Smooth muscle cell (in vitro differentiated cells): ENCODE measurements around the gene TTLL8. TPM values are rescaled to one million over a fixed set of nuclear protein-coding genes. Genes with fewer than 3 reads are reported as not detected.

Source experiments
- DNase-seq: peaks from one replicate; lab custom pipeline; 2025; ENCODE audit not compliant: unreplicated experiment; lab: John Stamatoyannopoulos, UW
- H2AFZ ChIP-seq: fragments of 200-600 bp; sonication (generic); 2 replicates; pipeline ENCODE4 v1.6.0; 2016; ENCODE audit warnings: antibody characterized with exemption, low read depth, mild to moderate bottlenecking
- H3F3A ChIP-seq: fragments of 200-600 bp; sonication (generic); 2 replicates; pipeline ENCODE4 v1.6.0; 2017; ENCODE audit warnings: antibody characterized with exemption, low read depth
- H3K27ac ChIP-seq: fragments of 200-600 bp; sonication (generic); 2 replicates; pipeline ENCODE4 v1.5.1; 2016; ENCODE audit warnings: low read depth, mild to moderate bottlenecking
- H3K27me3 ChIP-seq: fragments of 200-600 bp; sonication (generic); 2 replicates; pipeline ENCODE4 v1.6.1; 2016; ENCODE audit warnings: low read depth, mild to moderate bottlenecking
- H3K36me3 ChIP-seq: fragments of 200-600 bp; sonication (generic); 2 replicates; pipeline ENCODE4 v1.5.1; 2016; ENCODE audit warnings: low read depth
- H3K4me1 ChIP-seq: fragments of 200-600 bp; sonication (generic); 2 replicates; pipeline ENCODE4 v1.5.1; 2016; ENCODE audit warnings: low read depth
- H3K4me2 ChIP-seq: fragments of 200-600 bp; sonication (generic); 2 replicates; pipeline ENCODE4 v1.6.0; 2016; ENCODE audit warnings: mild to moderate bottlenecking
- H3K4me3 ChIP-seq: fragments of 200-600 bp; sonication (generic); 2 replicates; pipeline ENCODE4 v1.5.1; 2016; ENCODE audit warnings: mild to moderate bottlenecking
- H3K79me2 ChIP-seq: fragments of 200-600 bp; sonication (generic); 2 replicates; pipeline ENCODE4 v1.6.0; 2016; ENCODE audit warnings: low read depth, mild to moderate bottlenecking
- H3K9ac ChIP-seq: fragments of 200-600 bp; sonication (generic); 2 replicates; pipeline ENCODE4 v1.6.0; 2016; ENCODE audit warnings: low read depth
- H3K9me3 ChIP-seq: fragments of 200-600 bp; sonication (generic); replicated peaks from 2 replicates; pipeline ENCODE4 v1.5.1; 2016; ENCODE audit warnings: low read depth
- H4K20me1 ChIP-seq: fragments of 200-600 bp; sonication (generic); 2 replicates; pipeline ENCODE4 v1.6.0; 2016; ENCODE audit warnings: low read depth
- CTCF ChIP-seq: fragments of 200-600 bp; sonication (generic); IDR thresholded peaks from 2 replicates; pipeline ENCODE4 v1.5.1; 2017; ENCODE audit warnings: borderline replicate concordance, mild to moderate bottlenecking, antibody characterized with exemption; ENCODE audit not compliant: insufficient read depth, poor library complexity, severe bottlenecking
- WGBS: methylation state at CpG from one replicate; pipeline ENCODE4 v1.1.7; 2016; ENCODE audit warnings: low lambda C conversion rate; 5-methylcytosine and 5-hydroxymethylcytosine counted together
- polyA plus RNA-seq: library from polyadenylated mRNA; unstranded; fragments of >200 nt; fragmentation: Nextera tagmentation; extraction: Ambion mirVana; gene quantifications from 2 replicates; pipeline ENCODE4 v1.2.1, GENCODE V29; 2016
- total RNA-seq: library from RNA; depleted of rRNA; stranded (reverse); fragments of >200 nt; gene quantifications from 2 replicates; pipeline ENCODE4 v1.2.3, GENCODE V29; 2014

The TTLL8 gene
- total and polyA plus RNA-seq, 2 experiments from 2014 or later: 0.10 TPM; not detected in 1

GRCh38 chr22:50002791-50003190, 55.3 kb downstream of the TTLL8 start:
- DNase-seq: no peak
- Histone ChIP-seq H2AFZ (no peak overlapping the region), H3F3A (no peaks in the 10 kb centered on the region), H3K79me2 (no peaks in the 10 kb centered on the region), H3K27me3 (peaks cover 7% of the 10 kb centered on the region), H3K36me3 (no peaks in the 10 kb centered on the region), H3K4me1 (peaks cover 3% of the 10 kb centered on the region), H3K4me2 (no peak overlapping the region), H3K27ac (no peak overlapping the region), H3K9ac (no peak overlapping the region), H3K9me3 (no peaks in the 10 kb centered on the region), H4K20me1 (no peaks in the 10 kb centered on the region), H3K4me3 (no peak overlapping the region)
- TF ChIP-seq CTCF: no peak
- 38% methylated on average over 7 of the region's 7 CpGs for WGBS

- Histone ChIP-seq H3K79me2 (no peaks in the 10 kb centered on the region), H3K27me3 (peaks cover 7% of the 10 kb centered on the region), H3K27ac (no peak overlapping the region), H3K4me3 (no peak overlapping the region), H3K4me2 (no peak overlapping the region), H4K20me1 (no peaks in the 10 kb centered on the region), H3F3A (no peaks in the 10 kb centered on the region), H2AFZ (no peak overlapping the region), H3K4me1 (peaks cover 3% of the 10 kb centered on the region), H3K9ac (no peak overlapping the region), H3K9me3 (no peaks in the 10 kb centered on the region), H3K36me3 (no peaks in the 10 kb centered on the region)
- DNase-seq: no peak
- 86% methylated on average over 16 of the region's 16 CpGs for WGBS
- TF ChIP-seq CTCF: no peak
Observed at GRCh38 chr22:50001388-50002231, 56.5 kb downstream of the TTLL8 start.

GRCh38 chr22:50000587-50001387, 57.3 kb downstream of the TTLL8 start:
- WGBS: 92% methylated on average over 30 of the region's 32 CpGs

More at GRCh38 chr22:50000587-50001387, 57.3 kb downstream of the TTLL8 start:
- no peak for TF ChIP-seq CTCF
- Histone ChIP-seq H3K4me2 (no peak overlapping the region), H4K20me1 (no peaks in the 10 kb centered on the region), H3K79me2 (no peaks in the 10 kb centered on the region), H2AFZ (no peak overlapping the region), H3F3A (no peaks in the 10 kb centered on the region), H3K36me3 (no peaks in the 10 kb centered on the region), H3K27me3 (peaks cover 7% of the 10 kb centered on the region), H3K9me3 (no peaks in the 10 kb centered on the region), H3K27ac (no peak overlapping the region), H3K4me3 (no peak overlapping the region), H3K4me1 (peaks cover 3% of the 10 kb centered on the region), H3K9ac (no peak overlapping the region)
- DNase-seq: no peak
